ENCODE data around the gene CCDC71.

The CCDC71 gene

GRCh38 chr3:49122451-49122850, 43.7 kb downstream of the CCDC71 start (continued):
- TF ChIP-seq ZNF645 (tag by site-specific recombination; IDR thresholded peaks at IDR 0.05): no peak
- TF ChIP-seq ZSCAN4 (tag by site-specific recombination; IDR thresholded peaks at IDR 0.05): no peak

- POLR2A ChIA-PET: interaction anchor here (1.6 to 1.8 kb wide), 2 partner anchors 10 to 28 kb away, joined by 18 to 31 read pairs; partner anchors contain the start of genes LAMB2 and QRICH1
- H3K4me1 ChIP-seq (ENCODE audit: control insufficient read depth, insufficient read depth, low read length): peaks cover 6% of the 10 kb centered on the region; the same call in 1 of the 2 replicates
- H3K4me3 ChIP-seq (ENCODE audit: low read depth, low read length): no peak overlapping the region
- H3K9me3 ChIP-seq (ENCODE audit: control insufficient read depth, insufficient read depth, low read depth, low read length): no peaks in the 10 kb centered on the region
- TF ChIP-seq ZNF624 (tag by site-specific recombination; IDR thresholded peaks at IDR 0.05) (no peak), REPIN1 (tag by site-specific recombination; IDR thresholded peaks at IDR 0.05; ENCODE audit: low read depth) (no peak), ZBTB49 (tag by site-specific recombination; IDR thresholded peaks at IDR 0.05; ENCODE audit: low read depth) (no peak), ZBTB11 (tag by site-specific recombination; conservative IDR thresholded peaks at IDR 0.05; ENCODE audit: low read depth) (no peak), ZNF791 (tag by site-specific recombination; IDR thresholded peaks at IDR 0.05) (no peak), MYNN (tag by site-specific recombination; IDR thresholded peaks at IDR 0.05; ENCODE audit: borderline replicate concordance) (no peak), ZNF274 (IDR thresholded peaks at IDR 0.05; ENCODE audit: low read length) (no peak), ZNF274 (tag by site-specific recombination; IDR thresholded peaks at IDR 0.05; ENCODE audit: borderline replicate concordance) (no peak), ZBTB6 (tag by site-specific recombination; IDR thresholded peaks at IDR 0.05) (no peak), ZNF501 (tag by site-specific recombination; IDR thresholded peaks at IDR 0.05) (no peak), GLI4 (tag by site-specific recombination; IDR thresholded peaks at IDR 0.05) (no peak), ZNF610 (tag by site-specific recombination; IDR thresholded peaks at IDR 0.05; ENCODE audit: borderline replicate concordance) (no peak), YY1 (tag by site-specific recombination; IDR thresholded peaks at IDR 0.05) (no peak), ZNF280C (tag by site-specific recombination; IDR thresholded peaks at IDR 0.05) (no peak), ZNF621 (tag by site-specific recombination; IDR thresholded peaks at IDR 0.05) (no peak), FEZF1 (tag by site-specific recombination; IDR thresholded peaks at IDR 0.05) (no peak), ZNF155 (tag by site-specific recombination; IDR thresholded peaks at IDR 0.05) (no peak), TCF7L2 (IDR thresholded peaks at IDR 0.05; ENCODE audit: borderline replicate concordance, low read depth, low read length) (no peak)
- no peak overlapping the region for H3K27ac ChIP-seq (ENCODE audit: extremely low read depth, low read depth, low read length)
- H3K36me3 ChIP-seq (ENCODE audit: control insufficient read depth in 2 of 2, insufficient read depth in 1 of 2, low read length in 2 of 2): peaks cover 9 to 76% of the 10 kb centered on the region in 2 experiments; a peak in 2 of 3 replicates
- CTCF ChIA-PET: no interaction called here
These were observed 44.1 kb downstream of the CCDC71 start for GRCh38 chr3:49122022-49122421.

All from HEK293 (cell line).